Uterus (tissue), 4 donors: Measurements from ENCODE around the gene SEC24D. TPM values are rescaled to one million over a fixed set of nuclear protein-coding genes. Genes with fewer than 3 reads are reported as not detected.

ENCODE experiments used
- DNase-seq, 2 donors: peaks; one replicate each; pipeline ENCODE4 v3.0.0-alpha.2; 2019 to 2020
- H3K27ac ChIP-seq, 2 donors: fragments of 200-600 bp; sonication (generic); 1 replicate in 1 of 2; 2 replicates in 1 of 2; pipeline ENCODE4 v1.5.1; 2016 to 2018
- H3K27me3 ChIP-seq, 2 donors: fragments of 200-600 bp; sonication (generic); one replicate each; pipeline ENCODE4 v1.5.1; 2018 to 2019; ENCODE audit warnings: control low read depth in 1 of 2
- H3K36me3 ChIP-seq, 2 donors: fragments of 200-600 bp; sonication (generic); one replicate each; pipeline ENCODE4 v1.5.1; 2019; ENCODE audit warnings: control low read depth in 1 of 2
- H3K4me1 ChIP-seq, 2 donors: fragments of 200-600 bp; sonication (generic); one replicate each; pipeline ENCODE4 v1.5.1; 2018 to 2019; ENCODE audit warnings: control low read depth in 1 of 2
- H3K4me3 ChIP-seq, 2 donors: fragments of 200-600 bp; sonication (generic); 1 replicate in 1 of 2; 2 replicates in 1 of 2; pipeline ENCODE4 v1.5.1; 2018 to 2019; ENCODE audit warnings: mild to moderate bottlenecking in 1 of 2
- H3K9me3 ChIP-seq, 2 donors: fragments of 200-600 bp; sonication (generic); one replicate each; pipeline ENCODE4 v1.5.1; 2019; ENCODE audit warnings: control low read depth in 1 of 2
- CTCF ChIP-seq, 4 experiments: fragments of 200-600 bp in 2 of 4; fragments of 450-650 bp in 2 of 4; sonication (generic) in 2 of 4; IDR thresholded peaks; one replicate each; pipeline ENCODE4 v1.5.1; 2016 to 2019; ENCODE audit warnings: antibody characterized with exemption in 4 of 4, mild to moderate bottlenecking in 2 of 4, moderate library complexity in 1 of 4
- POLR2A ChIP-seq, 2 donors: fragments of 450-650 bp; IDR thresholded peaks; one replicate each; pipeline ENCODE4 v1.6.1; 2016; ENCODE audit warnings: antibody characterized with exemption in 2 of 2, mild to moderate bottlenecking in 1 of 2, moderate library complexity in 1 of 2
- intact Hi-C: fragments of 100-400 bp; cut with DNase I; formaldehyde crosslinking; loops from one replicate; pipeline ENCODE4 v1.15.1; 2023; ENCODE audit warnings: low total_unique reads
- total RNA-seq, 4 donors: library from RNA; depleted of rRNA in 3 of 4; stranded (reverse); fragments of >200 nt in 3 of 4; gene quantifications; one replicate each; pipeline versions ENCODE4 v1.1.0 to v1.2.4, GENCODE V29; 2014 to 2023
- donor health status: DM: yes; HTN: yes; CAD: no.

Gene SEC24D
- total RNA-seq, 4 donors from 2014 or later = 26.1 to 107 (median 61.0) TPM

GRCh38 chr4:118867311-118868067 lies 31.6 kb upstream of the SEC24D start:
- DNase-seq = no peak
- TF ChIP-seq POLR2A (IDR thresholded peaks at IDR 0.05) (no peak), CTCF (IDR thresholded peaks at IDR 0.05) (no peak)
- peak overlapping the region in 1 of 2 donors; percentile 37 for H3K27ac ChIP-seq
- no peaks in the 10 kb centered on the region for H3K27me3 ChIP-seq
- H3K4me3 ChIP-seq = no peak overlapping the region
- H3K4me1 ChIP-seq = peaks cover 5 to 6% of the 10 kb centered on the region in 2 donors
- H3K36me3 ChIP-seq = no peaks in the 10 kb centered on the region
- no peaks in the 10 kb centered on the region for H3K9me3 ChIP-seq
- intact Hi-C loops = no loop called here

GRCh38 chr4:118866442-118866841 lies 30.5 kb upstream of the SEC24D start:
- Histone ChIP-seq H3K4me3 (no peak overlapping the region), H3K36me3 (no peaks in the 10 kb centered on the region), H3K4me1 (peaks cover 5 to 6% of the 10 kb centered on the region in 2 donors), H3K9me3 (no peaks in the 10 kb centered on the region), H3K27me3 (no peaks in the 10 kb centered on the region), H3K27ac (no peak overlapping the region)
- no peak for DNase-seq
- intact Hi-C loops = no loop called here
- TF ChIP-seq POLR2A (IDR thresholded peaks at IDR 0.05) (no peak), CTCF (IDR thresholded peaks at IDR 0.05) (no peak)

GRCh38 chr4:118865091-118865708 lies 29.3 kb upstream of the SEC24D start:
- Histone ChIP-seq H3K9me3 (no peaks in the 10 kb centered on the region), H3K27me3 (no peaks in the 10 kb centered on the region), H3K4me1 (peaks cover 4 to 5% of the 10 kb centered on the region in 2 donors), H3K36me3 (no peaks in the 10 kb centered on the region), H3K4me3 (no peak overlapping the region), H3K27ac (no peak overlapping the region)
- DNase-seq = peak in 1 of 2 donors; percentile 28
- intact Hi-C loops = no loop called here
- no peak for TF ChIP-seq POLR2A (IDR thresholded peaks at IDR 0.05)
- TF ChIP-seq CTCF (IDR thresholded peaks at IDR 0.05) = peak; percentile 40 to 59 (median 50)

GRCh38 chr4:118858779-118859178 lies 22.9 kb upstream of the SEC24D start:
- H3K4me3 ChIP-seq = no peak overlapping the region
- TF ChIP-seq CTCF (IDR thresholded peaks at IDR 0.05) (no peak), POLR2A (IDR thresholded peaks at IDR 0.05) (no peak)
- no peaks in the 10 kb centered on the region for H3K36me3 ChIP-seq
- no peaks in the 10 kb centered on the region for H3K4me1 ChIP-seq
- DNase-seq = no peak
- no peaks in the 10 kb centered on the region for H3K9me3 ChIP-seq
- H3K27me3 ChIP-seq = no peaks in the 10 kb centered on the region
- intact Hi-C loops = no loop called here
- H3K27ac ChIP-seq = peak overlapping the region in 1 of 2 donors; percentile 53

- no peak for DNase-seq
- H3K4me1 ChIP-seq = no peaks in the 10 kb centered on the region
- no peaks in the 10 kb centered on the region for H3K27me3 ChIP-seq
- no peaks in the 10 kb centered on the region for H3K36me3 ChIP-seq
- no peak for TF ChIP-seq CTCF (IDR thresholded peaks at IDR 0.05)
- TF ChIP-seq POLR2A (IDR thresholded peaks at IDR 0.05) = no peak
- intact Hi-C loops = no loop called here
- H3K4me3 ChIP-seq = no peak overlapping the region
- peak overlapping the region in 1 of 2 donors; percentile 53 for H3K27ac ChIP-seq
- no peaks in the 10 kb centered on the region for H3K9me3 ChIP-seq
These were observed 21.8 kb upstream of the SEC24D start for GRCh38 chr4:118857760-118858159.
